GM21717 (cell line): ENCODE measurements around the gene ESM1.
"Not testable (repeated sequence)": the region's sequence is repeated elsewhere in the genome, so short reads cannot be mapped to it uniquely, and the experiment has no call there.

Source experiments
- ATAC-seq: cut with Tn5 transposase; IDR thresholded peaks from one replicate; pipeline ENCODE4 v1.9.1; 2021; ENCODE audit warnings: mild to moderate bottlenecking, moderate library complexity; ENCODE audit not compliant: unreplicated experiment

The ESM1 gene, protein sequence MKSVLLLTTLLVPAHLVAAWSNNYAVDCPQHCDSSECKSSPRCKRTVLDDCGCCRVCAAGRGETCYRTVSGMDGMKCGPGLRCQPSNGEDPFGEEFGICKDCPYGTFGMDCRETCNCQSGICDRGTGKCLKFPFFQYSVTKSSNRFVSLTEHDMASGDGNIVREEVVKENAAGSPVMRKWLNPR

DNA sequence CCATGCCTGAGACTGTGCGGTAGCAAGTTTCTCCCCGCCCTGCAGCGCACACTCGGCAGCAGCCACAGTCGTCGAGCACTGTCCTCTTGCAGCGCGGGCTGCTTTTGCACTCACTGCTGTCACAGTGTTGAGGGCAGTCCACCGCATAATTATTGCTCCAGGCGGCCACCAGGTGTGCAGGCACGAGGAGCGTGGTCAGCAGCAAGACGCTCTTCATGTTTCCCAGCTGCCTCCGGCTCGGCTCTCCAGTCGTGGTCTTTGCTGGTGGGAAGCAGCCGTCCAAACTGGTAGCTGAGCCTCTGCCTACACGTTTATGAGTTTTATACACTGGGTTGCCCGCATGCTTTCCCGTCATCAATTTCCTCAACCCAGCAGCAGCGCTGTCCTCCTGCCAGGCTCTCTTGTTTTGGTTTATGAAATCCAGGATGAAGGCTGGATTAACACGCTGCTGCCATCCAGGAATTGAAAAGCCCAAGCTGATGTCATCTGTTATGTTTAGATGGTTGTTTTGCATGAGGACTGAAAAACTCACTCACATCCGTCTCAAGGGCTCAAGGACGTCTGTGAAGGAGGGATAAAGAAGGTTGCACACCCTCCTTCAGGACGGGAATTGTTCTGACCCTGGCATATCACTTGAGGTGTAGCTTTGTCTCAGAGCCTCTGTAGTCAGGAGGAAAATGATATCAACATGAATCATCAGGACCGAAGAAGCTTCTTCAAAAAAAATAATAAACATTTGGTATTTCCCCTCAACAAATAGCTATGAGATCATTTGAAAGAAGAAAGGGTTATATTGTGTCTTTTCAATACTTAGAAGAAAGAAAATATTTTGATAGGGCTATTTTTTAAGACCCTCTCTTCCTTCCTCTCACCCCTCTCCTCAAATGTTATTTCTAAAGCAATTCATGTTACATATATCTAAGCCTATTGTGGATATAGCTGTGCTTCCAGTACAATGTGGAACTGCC lies at the start of gene ESM1:
Gene ESM1 (minus strand): TSS at position 293 of the 968 bp plus-strand sequence. CDS start 76 bp downstream, at position 217.
- no peak for ATAC-seq

DNA sequence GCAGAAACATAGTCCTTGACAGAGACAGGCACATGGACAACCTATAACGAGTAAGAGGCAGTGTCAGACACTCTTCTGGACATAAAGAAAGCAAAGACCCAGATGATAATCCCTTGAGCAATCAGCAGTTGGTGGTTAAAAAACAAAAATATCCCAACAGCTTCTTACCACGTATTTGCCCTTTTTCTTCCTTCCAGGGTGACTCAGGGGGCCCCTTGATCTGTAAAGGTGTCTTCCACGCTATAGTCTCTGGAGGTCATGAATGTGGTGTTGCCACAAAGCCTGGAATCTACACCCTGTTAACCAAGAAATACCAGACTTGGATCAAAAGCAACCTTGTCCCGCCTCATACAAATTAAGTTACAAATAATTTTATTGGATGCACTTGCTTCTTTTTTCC lies 48.2 kb upstream of the ESM1 start:
- ATAC-seq = no peak

DNA sequence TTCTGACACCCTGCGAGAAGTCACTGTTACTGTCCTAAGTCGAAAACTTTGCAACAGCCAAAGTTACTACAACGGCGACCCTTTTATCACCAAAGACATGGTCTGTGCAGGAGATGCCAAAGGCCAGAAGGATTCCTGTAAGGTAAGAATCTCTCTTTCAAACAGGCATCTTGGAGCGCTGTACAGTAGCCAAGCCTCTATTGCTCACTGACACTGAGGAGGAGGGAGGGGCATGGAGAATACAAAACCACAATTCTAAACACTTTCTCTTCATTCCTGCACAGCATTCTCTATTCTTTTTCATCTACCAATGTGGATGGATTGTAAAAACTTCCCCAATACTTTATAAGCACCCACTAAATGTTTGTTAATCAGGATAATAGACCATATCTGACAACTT lies 46.1 kb upstream of the ESM1 start:
- ATAC-seq = no peak

DNA sequence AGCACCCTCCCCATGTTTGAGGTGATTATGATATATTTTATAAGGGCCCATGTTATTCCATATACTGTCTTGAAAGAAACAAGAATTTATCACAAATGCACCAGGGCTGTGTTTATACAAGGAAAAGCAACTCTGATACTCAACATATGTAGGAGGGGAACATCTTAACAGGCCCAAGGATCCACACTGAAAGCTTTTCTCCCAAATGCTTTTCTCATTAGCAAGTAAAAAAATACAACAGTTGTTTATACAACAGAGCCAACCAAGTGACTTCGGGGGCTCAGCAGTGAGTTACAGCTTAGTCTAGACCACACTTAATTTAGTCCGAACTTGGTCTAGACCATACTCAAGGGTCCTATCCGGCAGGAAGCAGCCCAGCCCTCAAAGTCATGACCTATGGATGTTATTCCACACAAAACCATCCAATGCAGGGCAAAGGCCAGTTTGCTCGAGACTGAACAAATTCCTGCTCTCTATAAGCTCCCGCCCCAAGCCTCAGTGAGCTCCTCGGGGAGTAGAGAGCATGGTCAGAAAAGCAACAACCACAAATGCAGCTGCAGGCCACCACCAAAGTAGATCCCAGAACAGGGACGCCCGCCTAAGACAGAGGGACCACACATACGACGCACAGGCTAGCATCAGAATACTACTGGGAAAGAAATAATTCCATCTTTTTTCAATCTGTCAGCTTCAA lies 45.4 kb upstream of the ESM1 start:
- no peak for ATAC-seq

DNA sequence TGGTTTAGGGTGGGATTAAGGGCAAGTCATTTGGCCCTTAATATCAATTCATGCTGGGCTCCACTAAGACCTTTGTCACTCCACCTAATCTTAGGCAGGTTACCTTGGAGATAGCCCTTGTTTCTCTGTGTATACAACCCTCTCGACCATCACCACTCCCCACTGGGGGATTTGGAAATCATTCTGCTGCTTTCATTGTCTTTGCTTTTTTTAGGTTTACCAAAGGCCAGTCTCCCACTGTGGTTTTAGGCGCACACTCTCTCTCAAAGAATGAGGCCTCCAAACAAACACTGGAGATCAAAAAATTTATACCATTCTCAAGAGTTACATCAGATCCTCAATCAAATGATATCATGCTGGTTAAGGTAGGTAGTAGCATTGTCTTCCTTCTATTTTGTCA lies 44.8 kb upstream of the ESM1 start:
- no peak for ATAC-seq

DNA sequence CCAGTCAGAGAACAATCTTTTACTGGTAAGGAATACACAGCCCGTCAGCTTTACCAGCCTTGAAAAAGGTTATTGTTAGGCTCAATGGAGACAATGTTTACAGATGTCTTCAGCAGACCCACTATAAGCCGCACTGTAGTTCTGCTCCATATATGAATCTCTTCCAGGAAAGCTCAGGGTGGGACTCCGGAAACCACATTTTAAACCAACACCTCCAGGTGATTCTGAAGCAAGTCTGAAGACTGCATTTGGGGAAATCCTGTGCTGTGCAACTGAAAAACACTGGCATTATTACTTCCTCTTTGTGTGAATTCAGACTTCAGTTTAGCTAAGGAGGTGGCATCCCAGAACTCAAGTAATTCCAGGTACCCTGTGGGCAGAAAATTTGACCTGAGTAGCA lies 42.2 kb upstream of the ESM1 start:
- no peak for ATAC-seq

DNA sequence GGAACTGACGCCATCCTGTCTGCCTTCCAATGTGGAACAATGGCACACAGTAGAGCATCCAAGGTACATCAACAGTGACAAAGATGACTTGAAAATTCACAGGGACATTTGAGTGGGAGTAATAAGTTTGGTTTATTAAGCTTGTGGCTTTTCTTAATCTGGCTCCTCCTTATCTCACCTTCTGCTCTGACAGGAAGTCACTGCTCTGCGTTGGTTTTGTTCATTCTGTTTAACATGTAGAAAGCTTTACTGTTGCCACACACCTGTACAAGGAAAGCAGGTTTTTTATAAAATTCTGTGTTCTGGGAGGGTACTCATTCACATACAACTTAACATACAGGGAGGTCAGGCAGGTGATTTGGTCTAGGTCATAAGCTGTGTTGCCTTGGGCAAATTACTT lies 37.1 kb upstream of the ESM1 start:
- ATAC-seq = no peak

DNA sequence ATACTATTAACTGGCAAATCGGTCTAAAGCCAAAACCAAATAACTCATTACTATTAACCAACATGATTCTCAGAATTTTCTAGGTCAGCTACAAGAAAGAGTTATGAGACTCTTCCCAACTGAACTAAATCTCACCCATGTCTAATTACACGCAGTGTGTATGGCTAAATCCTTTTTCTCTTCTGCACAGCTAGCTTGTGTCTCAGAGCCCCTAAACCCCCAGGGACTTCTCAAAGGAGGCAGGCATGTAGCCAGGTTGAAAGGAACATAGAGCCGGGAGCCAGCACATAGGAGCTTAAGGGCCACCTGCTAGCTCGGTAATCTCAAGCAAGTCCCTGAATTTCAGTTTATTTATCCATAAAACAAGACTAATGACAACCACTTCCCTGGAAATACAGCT lies 36.4 kb upstream of the ESM1 start:
- no peak for ATAC-seq

DNA sequence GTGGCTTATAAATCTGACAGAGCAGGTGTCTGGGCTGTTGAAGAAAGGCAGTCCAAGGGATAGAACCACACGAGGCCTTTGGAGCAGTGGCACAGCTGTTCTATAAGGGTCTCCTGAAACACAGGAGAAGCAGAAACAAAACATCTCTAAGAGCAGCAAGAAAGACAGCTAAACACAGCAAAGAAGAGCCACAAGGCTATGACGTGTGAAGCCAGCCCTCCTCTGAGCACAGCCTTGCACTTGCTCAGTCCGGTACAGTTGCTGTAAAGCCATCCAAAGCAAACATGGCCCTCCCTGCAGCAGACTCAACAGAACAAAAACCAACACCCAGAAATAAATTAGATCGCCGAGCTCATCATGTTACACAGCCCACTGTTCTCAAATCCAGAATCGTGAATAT lies 36.0 kb upstream of the ESM1 start:
- no peak for ATAC-seq

DNA sequence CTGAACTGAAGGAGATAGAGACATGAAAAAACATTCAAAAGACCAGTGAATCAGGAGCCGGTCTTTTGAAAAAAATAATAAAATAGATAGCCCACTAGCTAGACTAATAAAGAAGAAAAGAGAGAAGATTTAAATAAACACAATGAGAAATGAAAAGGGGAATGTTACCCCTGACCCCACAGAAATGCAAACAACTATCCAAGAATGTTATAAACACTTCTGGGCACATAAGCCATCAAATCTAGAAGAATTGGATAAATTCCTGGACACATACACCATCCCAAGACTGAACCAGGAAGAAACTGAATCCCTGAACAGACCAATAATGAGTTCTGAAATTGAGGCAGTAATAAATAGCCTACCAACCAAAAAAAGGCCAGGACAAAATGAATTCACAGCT lies 24.8 kb upstream of the ESM1 start:
- not testable (repeated sequence) for ATAC-seq

DNA sequence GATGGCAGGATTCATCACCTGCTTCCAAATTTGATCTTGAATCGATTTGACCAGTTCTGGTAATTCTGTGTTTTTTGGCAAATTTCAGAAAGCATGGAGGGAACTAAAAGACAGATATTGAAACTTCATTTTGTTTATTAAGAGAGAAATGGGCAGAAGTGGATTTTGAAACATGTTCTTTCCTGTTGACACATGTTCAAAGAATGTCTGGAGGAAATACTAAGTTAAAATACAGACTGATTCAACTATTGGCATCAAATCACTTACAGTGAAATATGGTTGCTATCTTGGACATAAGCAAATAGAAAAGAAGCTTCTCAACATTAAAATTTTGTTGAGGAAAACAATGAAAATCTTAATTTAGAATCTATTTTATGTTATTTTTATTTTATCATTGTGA lies 19.3 kb upstream of the ESM1 start:
- ATAC-seq = no peak

DNA sequence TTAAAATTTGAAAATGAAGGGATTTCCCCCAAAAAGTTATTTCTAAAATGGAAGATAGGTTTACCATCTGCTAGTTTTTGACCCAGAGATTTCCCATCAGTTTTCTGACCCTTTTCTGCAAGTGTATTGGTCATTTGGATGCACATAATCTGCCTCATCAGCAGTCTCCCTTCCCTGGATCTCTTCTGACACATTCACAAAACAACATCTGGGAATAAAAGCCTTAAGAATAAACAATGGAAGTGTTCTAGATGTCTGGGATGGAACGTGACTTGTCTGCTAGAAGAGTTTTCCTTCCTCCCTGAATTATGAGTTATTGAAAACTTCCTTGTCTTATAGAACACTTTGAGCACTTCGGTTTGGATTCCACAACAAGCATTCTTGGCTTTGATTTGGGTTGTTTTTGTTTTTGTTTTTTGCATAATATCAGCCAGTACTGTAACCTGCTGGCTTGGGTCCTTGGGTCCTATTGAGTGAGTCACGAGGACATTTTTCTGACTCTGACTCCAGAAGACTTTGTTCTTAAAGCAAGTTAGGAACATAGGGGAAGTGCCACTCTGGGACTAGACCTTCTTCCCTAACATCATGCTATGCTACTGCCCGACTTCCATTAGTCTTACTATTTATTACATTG lies 18.2 kb upstream of the ESM1 start:
- ATAC-seq = no peak

DNA sequence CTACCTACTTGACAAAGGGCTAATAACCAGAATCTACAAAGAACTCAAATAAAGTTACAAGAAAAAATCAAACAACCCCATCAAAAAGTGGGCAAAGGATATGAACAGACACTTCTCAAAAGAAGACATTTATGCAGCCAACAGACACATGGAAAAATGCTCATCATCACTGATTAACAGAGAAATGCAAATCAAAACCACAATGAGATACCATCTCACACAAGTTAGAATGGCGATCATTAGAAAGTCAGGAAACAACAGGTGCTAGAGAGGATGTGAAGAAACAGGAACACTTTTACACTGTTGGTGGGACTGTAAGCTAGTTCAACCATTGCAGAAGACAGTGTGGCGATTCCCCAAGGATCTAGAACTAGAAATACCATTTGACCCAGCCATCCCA lies 16.8 kb upstream of the ESM1 start:
- not testable (repeated sequence) for ATAC-seq

DNA sequence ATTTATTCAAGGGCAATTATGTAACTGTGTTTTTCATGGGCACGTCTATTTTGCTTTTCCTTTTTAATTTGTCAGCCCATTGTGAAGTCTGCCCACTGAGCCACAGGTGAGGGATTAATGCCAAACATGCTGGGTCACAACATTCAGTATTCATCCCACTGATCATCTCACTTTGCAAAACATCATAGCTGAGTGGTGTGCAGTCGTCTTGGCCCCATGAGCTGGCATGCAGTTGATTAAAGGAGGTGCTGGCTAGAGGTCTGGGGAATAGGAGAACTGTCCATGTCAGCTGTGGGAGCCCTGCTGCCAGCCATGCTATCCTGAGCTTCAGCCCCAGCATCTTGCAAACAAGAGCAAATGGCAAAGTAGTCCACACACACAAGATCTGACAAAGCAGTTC lies 11.7 kb upstream of the ESM1 start:
- no peak for ATAC-seq

DNA sequence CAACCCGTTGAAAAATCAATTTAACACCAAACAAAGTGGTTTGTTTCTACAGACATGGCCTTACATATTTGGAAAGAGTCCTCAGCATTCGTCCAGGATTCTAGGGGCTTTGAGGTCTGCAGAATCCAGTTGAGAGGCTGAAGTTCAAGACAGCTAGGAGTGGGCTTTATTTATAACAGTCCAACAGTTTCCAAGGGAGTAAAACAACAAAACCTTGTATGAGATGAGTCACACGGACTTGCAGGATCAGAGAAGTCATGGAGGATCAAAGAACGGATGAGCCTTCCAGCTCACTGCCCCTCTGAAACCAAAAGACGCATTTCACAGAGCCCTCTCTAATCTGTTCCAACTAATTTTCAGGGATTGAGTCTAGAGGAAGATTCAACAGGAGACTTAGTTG lies 11.1 kb upstream of the ESM1 start:
- ATAC-seq = no peak

DNA sequence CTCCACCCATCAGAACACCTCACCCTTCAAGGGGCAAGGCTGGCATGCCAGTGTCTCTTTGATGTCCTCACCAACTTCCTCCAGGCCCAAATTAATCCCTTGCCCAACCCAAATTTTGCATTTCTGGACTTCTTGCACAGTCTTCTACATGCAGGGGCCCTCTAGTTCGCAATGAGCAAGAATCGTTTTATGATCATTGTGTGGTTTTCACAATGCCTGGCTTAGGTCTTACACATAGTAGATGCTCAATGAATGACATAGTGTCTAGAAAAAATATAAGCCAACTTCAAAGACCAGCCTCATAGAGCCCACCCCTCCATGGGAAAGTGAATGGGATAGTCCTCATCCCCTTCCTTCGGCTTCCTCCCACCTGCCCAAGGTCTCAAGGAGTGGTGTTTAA lies 9.8 kb upstream of the ESM1 start:
- no peak for ATAC-seq

DNA sequence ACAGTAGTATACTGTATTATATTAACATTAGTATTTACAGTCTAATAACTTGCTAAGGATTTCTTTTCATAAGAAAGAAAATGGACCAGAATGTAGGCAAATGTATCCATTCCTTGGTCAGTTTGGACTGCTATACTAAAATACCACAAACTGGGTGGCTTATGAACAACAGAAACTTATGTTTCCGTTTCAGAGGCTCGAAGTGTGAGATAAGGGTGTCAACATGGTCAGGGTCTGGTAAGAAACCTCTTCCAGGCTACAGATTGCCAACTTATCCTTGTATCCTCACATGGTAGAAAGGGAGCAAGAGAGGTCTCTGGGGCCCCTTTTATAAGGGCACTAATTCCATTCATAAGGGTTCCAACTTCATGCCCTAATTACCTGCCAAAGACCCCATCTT lies 9.2 kb upstream of the ESM1 start:
- no peak for ATAC-seq

DNA sequence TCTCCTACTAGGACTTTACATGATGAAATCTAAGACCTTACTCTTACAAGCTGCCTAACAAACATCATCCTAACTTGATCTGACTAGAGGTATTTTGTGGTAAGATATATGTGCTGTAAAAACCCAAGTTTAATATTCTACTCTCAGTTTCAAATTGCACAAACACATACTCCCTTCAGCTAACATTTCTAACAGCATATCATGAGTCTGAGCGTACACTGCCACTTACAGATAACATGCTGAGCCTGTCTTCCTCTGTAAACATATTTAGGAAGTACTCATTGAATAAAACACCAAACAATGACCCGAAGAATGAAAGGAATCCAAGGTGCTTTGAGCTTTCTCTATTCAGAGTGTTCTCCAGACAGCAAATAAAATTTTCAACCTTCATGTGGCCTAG lies 7.9 kb upstream of the ESM1 start:
- ATAC-seq = no peak

DNA sequence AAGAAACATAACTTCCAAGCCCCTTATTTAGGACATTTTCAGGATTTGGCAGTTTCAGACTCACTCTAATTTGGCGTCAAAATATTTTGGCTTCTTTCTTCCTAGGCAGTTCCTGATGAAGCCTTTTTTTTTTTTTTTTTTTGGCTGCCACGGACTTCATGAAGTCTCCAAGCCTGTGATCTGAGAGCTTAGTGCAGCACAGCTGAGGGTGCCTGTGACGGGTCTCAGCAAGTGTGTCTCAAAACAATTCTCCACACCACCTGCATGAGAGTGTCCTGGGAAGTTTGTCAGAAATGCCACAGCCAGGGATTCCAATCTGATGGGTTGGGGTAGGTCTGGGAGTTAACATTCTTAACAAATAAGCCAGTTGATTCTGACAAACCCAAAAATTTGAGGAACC lies 6.0 kb upstream of the ESM1 start:
- ATAC-seq = no peak

DNA sequence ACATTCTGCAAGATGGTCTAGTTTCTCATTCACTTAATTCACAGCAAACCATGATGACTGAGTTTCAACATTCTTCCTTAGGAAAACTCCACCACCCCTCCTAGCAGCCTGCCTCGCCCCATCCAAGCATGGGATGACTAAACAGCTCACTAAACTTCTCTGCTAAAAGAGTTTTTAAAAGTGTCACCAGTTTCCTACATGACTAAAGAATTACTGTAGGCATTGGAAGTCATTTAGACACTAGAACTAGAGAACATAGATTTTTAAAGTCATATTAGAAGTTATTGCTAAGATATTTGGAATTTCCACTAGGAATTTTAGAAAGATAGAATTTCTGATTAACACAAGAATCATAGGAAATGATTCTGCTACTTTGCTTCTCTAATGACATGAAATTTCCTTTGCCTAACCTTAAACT lies 5.5 kb upstream of the ESM1 start:
- no peak for ATAC-seq

DNA sequence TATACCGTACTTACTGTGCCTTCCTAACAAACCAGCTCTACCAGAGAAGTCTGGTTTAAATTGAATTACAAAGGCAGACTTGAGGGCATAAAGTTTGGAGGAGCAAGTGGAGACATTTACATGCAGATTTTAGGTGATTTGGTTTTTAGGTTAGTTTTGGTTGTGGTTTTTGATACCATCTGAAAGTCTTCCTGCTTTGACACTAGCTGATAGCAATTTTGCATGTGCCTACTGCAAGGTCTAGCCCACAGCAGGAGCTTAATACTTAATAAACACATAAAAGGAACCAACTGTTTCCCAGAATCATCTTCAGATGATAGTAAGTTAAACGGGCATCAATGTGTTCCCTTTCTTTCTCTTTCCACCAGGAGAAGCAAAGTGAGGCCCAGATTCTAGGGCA lies 3.4 kb upstream of the ESM1 start:
- no peak for ATAC-seq
